AG10803 (cell line): ENCODE measurements around the gene HOXC12.

Experiments
- DNase-seq: peaks from one replicate; pipeline ENCODE4 v3.0.0; 2010; ENCODE audit warnings: low read depth
- H3K4me3 ChIP-seq: 2 replicates; pipeline ENCODE4 v1.5.1; 2011; ENCODE audit warnings: mild to moderate bottlenecking, low read length, control low read depth
- TF ChIP-seq, protein P1 (sequence below): conservative IDR thresholded peaks from 2 replicates; pipeline ENCODE4 v1.5.1; 2011; ENCODE audit warnings: mild to moderate bottlenecking, low read length, control low read depth, inconsistent platforms

The HOXC12 gene

DNA sequence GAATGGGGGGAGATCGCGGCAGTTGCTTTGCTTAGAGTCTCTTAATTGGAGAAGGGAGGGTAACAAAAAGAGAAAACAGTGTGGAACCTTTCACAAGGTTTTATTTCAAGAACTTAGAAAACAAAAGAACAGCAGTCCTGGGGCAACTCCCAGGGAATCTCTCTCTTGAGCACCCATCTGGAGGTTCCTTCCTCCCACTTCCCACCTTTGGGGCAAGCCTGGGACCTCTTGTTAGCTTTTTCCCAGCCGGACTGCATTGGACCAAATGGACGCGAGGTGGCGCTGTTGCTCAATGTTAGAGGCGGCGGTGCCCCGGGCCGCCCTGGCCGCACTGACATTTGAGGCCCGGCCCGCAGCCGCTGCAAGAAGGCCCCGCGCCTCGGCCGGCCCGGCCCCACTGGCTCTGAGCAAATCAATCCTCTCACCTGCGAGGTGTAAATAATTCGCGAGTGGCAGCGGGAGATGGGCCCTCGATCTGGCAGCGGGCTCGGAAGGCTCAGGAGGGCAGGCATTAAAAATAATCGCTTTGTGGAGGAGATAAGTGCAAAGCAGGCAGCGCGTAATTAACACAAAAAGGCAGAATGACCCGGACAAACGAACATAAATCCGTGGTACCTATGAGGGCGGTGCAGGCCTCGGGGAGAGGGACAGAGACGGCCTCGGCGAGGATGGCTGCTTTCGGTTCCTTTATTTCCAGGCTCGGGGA is 51.3 kb downstream of the HOXC12 start:
- H3K4me3 ChIP-seq: peak overlapping the region; percentile 98
- TF ChIP-seq, protein P1, sequence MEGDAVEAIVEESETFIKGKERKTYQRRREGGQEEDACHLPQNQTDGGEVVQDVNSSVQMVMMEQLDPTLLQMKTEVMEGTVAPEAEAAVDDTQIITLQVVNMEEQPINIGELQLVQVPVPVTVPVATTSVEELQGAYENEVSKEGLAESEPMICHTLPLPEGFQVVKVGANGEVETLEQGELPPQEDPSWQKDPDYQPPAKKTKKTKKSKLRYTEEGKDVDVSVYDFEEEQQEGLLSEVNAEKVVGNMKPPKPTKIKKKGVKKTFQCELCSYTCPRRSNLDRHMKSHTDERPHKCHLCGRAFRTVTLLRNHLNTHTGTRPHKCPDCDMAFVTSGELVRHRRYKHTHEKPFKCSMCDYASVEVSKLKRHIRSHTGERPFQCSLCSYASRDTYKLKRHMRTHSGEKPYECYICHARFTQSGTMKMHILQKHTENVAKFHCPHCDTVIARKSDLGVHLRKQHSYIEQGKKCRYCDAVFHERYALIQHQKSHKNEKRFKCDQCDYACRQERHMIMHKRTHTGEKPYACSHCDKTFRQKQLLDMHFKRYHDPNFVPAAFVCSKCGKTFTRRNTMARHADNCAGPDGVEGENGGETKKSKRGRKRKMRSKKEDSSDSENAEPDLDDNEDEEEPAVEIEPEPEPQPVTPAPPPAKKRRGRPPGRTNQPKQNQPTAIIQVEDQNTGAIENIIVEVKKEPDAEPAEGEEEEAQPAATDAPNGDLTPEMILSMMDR: peak; percentile 77
- peak; percentile 87 for DNase-seq

DNA sequence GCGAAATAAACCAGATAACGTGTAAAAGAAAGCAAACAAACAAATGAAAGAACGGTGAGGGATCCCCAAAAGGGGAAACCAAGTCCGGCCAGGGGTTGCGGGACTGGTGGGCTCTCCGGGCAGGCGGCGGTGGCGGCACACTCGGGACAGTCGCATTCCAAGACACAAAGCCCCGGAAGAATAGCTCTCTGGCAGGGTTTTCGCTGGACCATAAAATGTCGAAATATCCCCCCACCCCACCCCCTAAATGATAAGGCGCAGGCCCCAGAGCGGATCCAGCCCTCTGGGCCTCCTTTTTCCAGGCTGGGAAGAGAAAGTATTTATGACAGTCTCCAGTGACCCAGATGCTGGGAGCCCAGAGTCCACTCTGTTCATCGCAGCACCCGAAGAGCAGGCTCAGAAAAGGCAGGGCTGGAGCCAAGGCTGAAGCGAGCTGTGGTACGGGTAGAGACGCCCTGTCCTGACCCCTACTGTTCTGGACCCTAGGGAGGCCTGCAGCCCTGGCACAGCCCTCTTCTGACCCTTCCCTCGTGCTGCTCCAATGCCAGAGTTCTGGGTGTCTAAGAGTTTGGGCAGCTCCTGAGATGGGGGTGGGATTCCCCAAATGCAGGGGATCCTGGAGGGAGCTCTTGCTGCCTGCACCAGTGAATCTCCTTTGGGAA is 52.0 kb downstream of the HOXC12 start:
- TF ChIP-seq, protein P1: no peak
- peak; percentile 57 for DNase-seq
- H3K4me3 ChIP-seq: peak overlapping the region; percentile 98

DNA sequence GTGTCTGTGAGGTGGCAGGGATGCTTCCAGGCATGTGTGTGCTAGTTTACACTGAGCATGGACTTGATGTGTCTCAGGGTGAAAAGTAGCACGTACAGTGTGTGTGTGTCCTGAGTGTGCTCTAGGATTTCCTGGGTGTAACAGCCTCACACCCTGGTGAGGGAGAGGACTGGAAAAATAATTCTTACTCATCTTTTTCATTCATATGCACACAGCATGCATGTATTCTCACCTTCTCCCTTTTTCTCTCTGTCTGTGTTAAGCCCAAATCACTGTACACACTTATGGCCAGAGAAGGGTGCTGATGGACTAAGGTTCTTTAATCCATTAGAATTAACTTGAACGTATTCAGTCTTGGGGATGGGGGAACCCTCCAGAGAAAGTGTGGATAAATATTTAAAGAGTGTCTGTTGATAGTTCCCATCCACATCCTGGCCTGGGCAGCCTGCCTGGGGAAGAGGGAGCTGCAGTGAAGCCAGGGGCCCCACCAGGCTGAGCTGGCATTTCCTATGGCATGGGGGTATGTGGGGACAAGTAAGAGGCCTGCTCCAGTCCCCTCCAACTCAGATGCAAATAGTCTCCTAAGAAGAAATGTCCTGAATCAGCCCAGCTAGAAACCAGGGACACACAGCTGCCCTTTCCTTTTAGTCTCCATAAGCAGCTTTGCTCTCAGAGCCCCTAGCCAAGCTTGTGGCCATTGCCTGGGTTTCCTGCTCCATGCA is 53.0 kb downstream of the HOXC12 start:
- DNase-seq: no peak
- TF ChIP-seq, protein P1: no peak
- peak overlapping the region; percentile 98 for H3K4me3 ChIP-seq

DNA sequence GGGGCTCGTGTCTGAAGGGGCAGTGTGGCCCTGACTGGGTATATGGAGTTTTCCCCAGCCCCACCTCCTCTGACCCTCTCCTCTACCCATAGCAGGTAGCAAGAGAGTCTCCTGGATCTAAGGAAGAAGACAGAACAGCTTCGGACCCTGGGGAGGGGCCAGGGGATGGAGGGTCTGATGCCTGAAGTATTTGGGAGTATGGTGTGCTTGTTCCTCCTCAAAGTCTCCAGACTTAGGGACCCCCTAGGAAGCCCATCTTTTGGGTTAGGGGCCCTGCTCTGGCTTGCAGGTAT is 53.5 kb downstream of the HOXC12 start:
- TF ChIP-seq, protein P1: no peak
- no peak for DNase-seq
- peak overlapping the region; percentile 98 for H3K4me3 ChIP-seq
